Central memory CD8-positive, alpha-beta T cell (primary cell): ENCODE data around the gene PARK7.
A peak's percentile ranks its signal among the peaks of the same experiment; 100 is the strongest.
"Not testable (repeated sequence)": the region's sequence is repeated elsewhere in the genome, so short reads cannot be mapped to it uniquely, and the experiment has no call there.

Source experiments
- ATAC-seq: fragments of 150-1000 bp; cut with Tn5 transposase; replicated peaks from 2 replicates; pipeline ENCODE4 v1.10.0; 2022; ENCODE audit warnings: mild to moderate bottlenecking, moderate FRiP score, moderate number of reproducible peaks; ENCODE audit not compliant: poor library complexity, severe bottlenecking; ENCODE audit errors: extremely low read depth
- DNase-seq, 2 donors: peaks; one replicate each; pipeline ENCODE4 v3.0.0; 2021; ENCODE audit warnings: low spot score in 2 of 2
- H3K27ac Mint-ChIP-seq: one replicate; pipeline ENCODE4 v1.8.0; 2022; ENCODE audit warnings: low read depth, mild to moderate bottlenecking, moderate library complexity, mixed read lengths
- H3K27me3 Mint-ChIP-seq: one replicate; pipeline ENCODE4 v1.8.0; 2022; ENCODE audit warnings: mixed read lengths
- H3K36me3 Mint-ChIP-seq: one replicate; pipeline ENCODE4 v1.8.0; 2022; ENCODE audit warnings: mild to moderate bottlenecking, moderate library complexity, mixed read lengths; ENCODE audit not compliant: insufficient read depth
- H3K4me1 Mint-ChIP-seq: one replicate; pipeline ENCODE4 v1.8.0; 2022; ENCODE audit warnings: mixed read lengths
- H3K4me3 Mint-ChIP-seq: one replicate; pipeline ENCODE4 v1.8.0; 2022; ENCODE audit warnings: mild to moderate bottlenecking, moderate library complexity, mixed read lengths
- H3K9me3 Mint-ChIP-seq: one replicate; pipeline ENCODE4 v1.8.0; 2022; ENCODE audit warnings: mixed read lengths

Gene PARK7

DNA sequence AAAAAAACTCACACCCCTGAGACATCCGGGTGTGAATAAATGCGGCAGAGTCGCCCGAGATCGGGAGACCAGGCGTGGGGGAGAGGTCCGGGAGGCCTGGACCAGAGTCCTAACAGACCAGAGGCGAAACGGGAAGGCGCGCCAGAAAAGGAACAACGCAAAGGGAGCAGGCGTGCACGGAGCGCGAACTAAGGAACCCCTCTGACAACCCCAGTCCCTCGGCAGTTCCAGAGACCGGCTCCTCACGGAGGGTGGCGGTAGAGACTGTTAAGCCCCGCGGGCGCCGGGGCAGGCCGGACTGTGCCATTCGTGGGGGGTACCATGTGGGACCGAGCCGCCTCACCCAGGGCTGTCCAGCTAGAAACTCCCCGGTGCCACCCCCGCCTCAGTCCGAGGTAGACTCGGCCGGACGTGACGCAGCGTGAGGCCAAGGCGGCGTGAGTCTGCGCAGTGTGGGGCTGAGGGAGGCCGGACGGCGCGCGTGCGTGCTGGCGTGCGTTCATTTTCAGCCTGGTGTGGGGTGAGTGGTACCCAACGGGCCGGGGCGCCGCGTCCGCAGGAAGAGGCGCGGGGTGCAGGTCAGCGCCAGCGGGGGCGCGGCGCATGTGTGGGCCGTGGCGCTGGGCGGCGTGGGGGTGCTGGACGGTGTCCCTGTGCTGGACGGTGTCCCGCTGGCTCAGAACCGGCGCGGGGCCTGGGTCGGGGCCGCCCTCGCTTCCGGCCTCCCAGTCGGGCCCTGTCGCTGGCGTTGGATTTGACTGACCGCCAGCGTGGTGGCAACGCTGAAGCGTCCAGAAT is at the start of gene PARK7:
PARK7 (plus strand) TSS at position 496 of the 798 bp plus-strand sequence. CDS start 1,075 bp downstream, outside the sequence.
- DNase-seq (peak; percentile 98 to 100), ATAC-seq (peak; percentile 96)
- H3K36me3 Mint-ChIP-seq: peaks cover 42% of the 10 kb centered on the region
- H3K4me3 Mint-ChIP-seq: peak within 1 kb of the TSS; percentile 93
- no peaks in the 10 kb centered on the region for H3K9me3 Mint-ChIP-seq
- H3K4me1 Mint-ChIP-seq: peaks cover 63% of the 10 kb centered on the region
- H3K27me3 Mint-ChIP-seq: no peaks in the 10 kb centered on the region
- peak within 1 kb of the TSS; percentile 99 for H3K27ac Mint-ChIP-seq

DNA sequence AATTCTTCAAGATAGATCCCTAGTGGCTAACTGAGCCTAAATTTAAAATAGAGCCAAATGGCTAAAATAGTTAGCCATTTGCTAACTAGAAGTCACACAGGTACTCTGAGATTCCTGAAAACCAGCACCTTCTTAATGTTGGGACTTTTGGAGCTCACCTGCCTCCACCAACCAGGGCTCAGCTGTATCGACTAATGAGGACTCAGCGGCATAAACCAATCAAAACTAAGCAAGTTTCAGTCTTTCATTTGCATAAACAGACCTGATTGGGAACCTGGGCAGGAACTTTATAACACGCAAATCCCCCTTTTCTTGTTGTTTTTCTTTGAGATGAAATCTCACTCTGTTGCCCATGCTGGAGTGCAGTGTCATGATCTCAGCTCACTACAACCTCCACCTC is 49.4 kb upstream of the PARK7 start:
- H3K36me3 Mint-ChIP-seq: peaks cover 2% of the 10 kb centered on the region
- peak overlapping the region; percentile 93 for H3K27ac Mint-ChIP-seq
- no peaks in the 10 kb centered on the region for H3K9me3 Mint-ChIP-seq
- ATAC-seq: no peak
- DNase-seq: no peak
- H3K27me3 Mint-ChIP-seq: no peaks in the 10 kb centered on the region
- peaks cover 37% of the 10 kb centered on the region for H3K4me1 Mint-ChIP-seq
- H3K4me3 Mint-ChIP-seq: peak overlapping the region; percentile 67

DNA sequence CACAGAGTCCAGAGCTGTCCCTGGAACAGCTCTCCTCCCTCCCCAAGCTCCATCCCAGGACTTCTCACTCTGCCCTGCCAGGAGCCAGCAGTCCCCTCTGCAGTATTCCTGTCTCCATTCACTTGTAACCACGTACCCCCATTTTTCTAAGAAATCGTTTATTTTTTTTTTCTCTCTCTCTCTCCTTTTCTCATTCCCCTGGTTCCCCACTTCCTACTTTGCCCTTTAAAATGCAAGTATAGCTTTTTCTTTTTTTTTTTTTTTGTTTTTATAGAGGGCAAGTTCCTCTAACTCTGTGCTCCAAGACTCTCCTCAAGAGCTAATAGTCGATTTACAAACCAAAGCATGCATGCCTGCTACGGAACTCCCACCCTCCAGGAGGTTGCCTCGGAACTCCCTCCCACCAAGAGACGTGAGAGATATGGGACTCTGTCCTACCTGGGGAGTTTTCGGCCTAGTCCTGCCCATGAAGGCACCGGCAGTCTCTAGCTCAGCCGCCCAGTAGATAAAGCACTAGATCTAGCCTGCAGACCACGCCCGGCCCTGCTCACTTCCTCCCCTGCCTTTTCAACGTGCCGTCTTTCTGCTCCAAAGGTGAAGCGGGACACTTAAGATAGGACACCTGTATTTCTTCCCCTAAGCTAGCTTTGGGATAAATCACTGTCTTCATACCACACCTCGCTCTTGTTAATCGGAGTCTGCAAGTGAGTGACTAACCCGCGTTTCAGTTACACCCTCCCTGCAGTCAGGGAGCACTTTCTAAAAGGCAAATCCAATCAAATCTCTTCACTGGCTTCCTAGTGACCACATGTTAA is 48.6 kb upstream of the PARK7 start:
- Mint-ChIP-seq H3K27ac (peak overlapping the region; percentile 93), H3K9me3 (no peaks in the 10 kb centered on the region), H3K36me3 (peaks cover 4% of the 10 kb centered on the region), H3K27me3 (no peaks in the 10 kb centered on the region), H3K4me1 (peaks cover 40% of the 10 kb centered on the region), H3K4me3 (peak overlapping the region; percentile 67)
- DNase-seq (no peak), ATAC-seq (no peak)

DNA sequence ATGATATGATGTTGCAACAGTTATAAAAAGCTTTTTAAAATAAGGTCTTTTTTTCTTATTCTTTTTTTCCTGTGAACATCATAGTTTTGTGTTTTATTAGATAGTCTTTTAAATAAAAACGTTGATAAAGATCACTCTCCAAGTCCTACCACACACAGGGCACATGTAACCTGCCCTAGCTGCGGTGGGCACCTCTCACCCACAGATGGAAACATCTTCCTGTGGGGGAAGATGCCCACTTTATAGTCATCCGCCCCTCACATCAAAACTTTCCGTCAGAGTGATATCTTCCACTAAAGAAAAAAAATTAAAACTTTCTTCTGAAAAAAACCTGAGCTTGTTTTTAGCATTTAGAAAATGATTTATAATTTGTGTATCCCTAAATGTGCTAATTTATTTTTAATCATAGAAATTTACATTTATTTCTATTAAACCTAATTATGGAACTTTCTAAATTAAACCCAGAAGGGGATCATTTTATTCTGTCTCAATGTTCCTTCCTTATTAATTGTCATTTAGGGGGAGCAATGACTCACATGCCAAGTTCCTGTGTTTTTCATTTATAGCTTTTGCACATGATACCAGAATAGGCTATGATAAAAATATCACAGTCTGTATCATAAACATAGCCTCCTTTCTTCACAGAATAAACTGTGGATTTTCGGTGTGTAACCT is 45.5 kb upstream of the PARK7 start:
- DNase-seq: peak in 1 of 2 donors; percentile 34

DNA sequence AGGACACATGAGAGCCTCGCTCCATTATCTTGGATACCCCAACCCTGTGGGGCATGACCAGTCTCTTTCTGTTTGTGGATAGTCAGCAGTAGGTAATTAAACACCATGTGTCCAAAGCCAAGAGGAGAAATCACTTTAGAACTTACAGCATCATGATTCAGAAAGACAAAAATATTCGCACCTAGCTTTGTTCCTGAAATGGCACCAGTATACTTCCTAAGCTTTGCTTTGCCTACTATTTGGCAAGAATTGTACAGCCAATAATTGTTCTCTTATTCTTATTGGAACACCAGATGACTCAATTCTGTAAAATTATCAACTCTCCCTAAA is 45.0 kb upstream of the PARK7 start:
- H3K9me3 Mint-ChIP-seq: no peaks in the 10 kb centered on the region
- no peaks in the 10 kb centered on the region for H3K27me3 Mint-ChIP-seq
- H3K4me1 Mint-ChIP-seq: peaks cover 37% of the 10 kb centered on the region
- peaks cover 4% of the 10 kb centered on the region for H3K36me3 Mint-ChIP-seq
- DNase-seq (no peak), ATAC-seq (no peak)
- peak overlapping the region; percentile 9 for H3K27ac Mint-ChIP-seq
- no peak overlapping the region for H3K4me3 Mint-ChIP-seq

More for the DNA sequence above, 45.5 kb upstream of the PARK7 start:
- H3K27me3 Mint-ChIP-seq: no peaks in the 10 kb centered on the region
- peaks cover 39% of the 10 kb centered on the region for H3K4me1 Mint-ChIP-seq
- peak overlapping the region; percentile 9 for H3K27ac Mint-ChIP-seq
- peaks cover 4% of the 10 kb centered on the region for H3K36me3 Mint-ChIP-seq
- H3K4me3 Mint-ChIP-seq: peak overlapping the region; percentile 14
- ATAC-seq: peak; percentile 88
- H3K9me3 Mint-ChIP-seq: no peaks in the 10 kb centered on the region

DNA sequence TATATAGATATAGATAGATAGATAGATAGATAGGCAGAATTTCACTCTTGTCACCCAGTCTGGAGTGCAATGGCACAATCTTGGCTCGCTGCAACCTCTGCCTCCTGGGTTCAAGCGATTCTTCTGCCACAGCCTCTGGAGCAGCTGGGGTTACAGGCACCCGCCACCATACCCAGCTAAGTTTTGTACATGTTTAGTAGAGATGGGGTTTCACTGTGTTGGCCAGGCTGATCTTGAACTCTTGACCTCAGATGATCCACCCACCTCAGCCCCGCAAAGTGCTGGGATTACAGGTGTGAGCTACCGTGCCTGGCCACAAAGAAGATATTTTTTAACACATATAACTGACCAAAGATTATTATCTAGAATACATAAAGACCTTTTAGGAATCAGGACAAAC is 43.5 kb upstream of the PARK7 start:
- not testable (repeated sequence) for H3K9me3 Mint-ChIP-seq, H3K4me3 Mint-ChIP-seq, H3K36me3 Mint-ChIP-seq, ATAC-seq, H3K27ac Mint-ChIP-seq, DNase-seq, H3K27me3 Mint-ChIP-seq
- H3K4me1 Mint-ChIP-seq: peaks cover 30% of the 10 kb centered on the region

DNA sequence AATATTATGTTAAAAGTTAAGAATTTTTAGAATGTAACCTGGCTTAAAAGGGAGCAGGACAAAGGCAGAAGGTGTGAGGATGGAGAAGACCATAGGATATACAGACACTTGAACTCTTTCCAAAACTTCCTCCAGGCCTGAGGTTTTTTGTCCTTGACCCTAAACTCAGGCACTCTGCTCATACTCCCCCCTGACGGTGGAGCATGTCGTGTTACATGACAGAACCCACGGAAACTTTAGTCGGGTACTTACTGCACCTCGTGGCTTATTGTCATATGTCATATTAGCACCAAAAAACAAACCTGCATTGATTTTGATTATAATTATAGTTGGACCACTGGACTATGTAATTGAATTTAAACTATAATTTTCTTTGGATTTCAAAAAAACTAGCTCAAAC is 41.6 kb upstream of the PARK7 start:
- H3K4me3 Mint-ChIP-seq: no peak overlapping the region
- no peak overlapping the region for H3K27ac Mint-ChIP-seq
- H3K9me3 Mint-ChIP-seq: no peaks in the 10 kb centered on the region
- peaks cover 5% of the 10 kb centered on the region for H3K36me3 Mint-ChIP-seq
- peaks cover 20% of the 10 kb centered on the region for H3K4me1 Mint-ChIP-seq
- DNase-seq (no peak), ATAC-seq (no peak)
- no peaks in the 10 kb centered on the region for H3K27me3 Mint-ChIP-seq

DNA sequence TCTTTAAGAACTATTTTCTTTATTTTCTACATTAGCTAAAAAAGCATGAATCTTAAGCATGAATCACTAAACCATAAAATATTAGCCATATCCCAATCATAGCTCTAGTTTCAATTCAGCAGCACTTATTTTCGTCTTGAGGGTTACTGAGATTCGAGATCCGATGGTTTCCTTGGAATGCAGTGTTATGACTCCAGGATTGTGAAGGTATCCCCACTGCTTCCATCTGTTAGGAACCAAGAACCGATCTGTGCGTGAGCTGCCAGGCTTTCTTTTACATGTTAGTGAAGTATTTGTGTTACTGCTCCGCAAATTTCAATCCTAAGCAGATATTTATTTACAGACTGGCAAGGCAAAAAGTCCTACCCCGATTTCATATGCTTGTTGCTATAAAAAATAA is 39.7 kb upstream of the PARK7 start:
- no peaks in the 10 kb centered on the region for H3K27me3 Mint-ChIP-seq
- DNase-seq (no peak), ATAC-seq (no peak)
- peaks cover 13% of the 10 kb centered on the region for H3K4me1 Mint-ChIP-seq
- no peak overlapping the region for H3K4me3 Mint-ChIP-seq
- no peak overlapping the region for H3K27ac Mint-ChIP-seq
- no peaks in the 10 kb centered on the region for H3K9me3 Mint-ChIP-seq
- H3K36me3 Mint-ChIP-seq: peaks cover 7% of the 10 kb centered on the region

DNA sequence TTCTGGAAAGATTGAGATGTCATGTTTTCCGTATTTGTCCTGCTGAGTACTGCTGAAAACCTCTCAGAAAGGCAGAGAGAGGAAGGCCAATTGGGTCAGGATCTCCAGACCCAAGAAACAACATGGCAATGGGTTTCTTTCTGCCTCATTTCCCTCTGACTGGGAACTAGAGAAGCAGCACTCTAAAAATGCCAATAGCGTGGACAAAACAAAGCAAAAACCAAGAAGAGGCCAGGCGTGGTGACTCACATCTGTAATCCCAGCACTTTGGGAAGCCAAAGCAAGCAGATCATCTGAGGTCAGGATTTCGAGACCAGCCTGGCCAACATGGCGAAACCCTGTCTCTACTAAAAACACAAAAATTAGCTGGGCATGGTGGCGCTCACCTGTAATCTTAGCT is 39.2 kb upstream of the PARK7 start:
- Mint-ChIP-seq H3K4me3 (no peak overlapping the region), H3K27me3 (no peaks in the 10 kb centered on the region), H3K27ac (no peak overlapping the region), H3K9me3 (no peaks in the 10 kb centered on the region), H3K4me1 (peaks cover 13% of the 10 kb centered on the region), H3K36me3 (peaks cover 5% of the 10 kb centered on the region)
- ATAC-seq (no peak), DNase-seq (no peak)

DNA sequence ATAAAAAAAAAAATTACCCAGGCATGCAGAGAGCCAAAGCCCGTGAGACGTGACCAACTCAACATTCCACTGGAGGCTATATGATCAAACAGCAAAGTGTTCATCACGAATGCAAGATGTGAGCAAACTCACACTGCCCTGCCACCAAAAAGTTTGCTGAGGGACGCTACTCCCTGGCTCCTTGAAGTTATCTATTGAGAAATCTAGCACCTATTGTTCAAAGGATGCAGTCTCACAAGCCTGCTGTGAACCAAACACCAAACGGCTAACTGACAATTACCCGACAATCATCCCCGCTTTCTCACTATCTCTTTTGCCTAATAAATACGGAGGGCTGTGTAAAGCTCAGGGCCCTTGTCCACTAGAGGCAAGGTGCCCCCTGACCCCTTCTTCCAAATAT is 34.5 kb upstream of the PARK7 start:
- peak in 1 of 2 donors; percentile 18 for DNase-seq
- not testable (repeated sequence) for H3K27me3 Mint-ChIP-seq, H3K36me3 Mint-ChIP-seq, H3K27ac Mint-ChIP-seq, H3K9me3 Mint-ChIP-seq, H3K4me3 Mint-ChIP-seq
- peak; percentile 21 for ATAC-seq
- peaks cover 49% of the 10 kb centered on the region for H3K4me1 Mint-ChIP-seq

DNA sequence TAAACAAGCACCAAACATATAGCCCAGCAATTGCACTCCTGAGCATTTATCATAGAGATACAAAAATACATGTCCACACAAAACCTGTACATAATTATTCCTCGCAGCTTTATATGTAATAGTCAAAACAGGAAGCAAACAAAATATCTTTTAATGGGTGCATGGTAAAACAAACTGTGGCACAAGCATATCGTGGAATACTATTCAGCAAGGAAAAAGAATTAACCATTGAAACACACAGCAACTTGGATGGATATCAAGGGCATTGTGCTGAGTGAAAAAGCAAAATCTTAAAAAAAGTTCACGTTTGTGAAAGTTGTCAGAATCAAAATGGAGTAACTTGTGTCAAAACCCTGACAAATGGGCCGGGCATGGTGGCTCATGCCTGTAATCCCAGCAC is 33.3 kb upstream of the PARK7 start:
- no peak overlapping the region for H3K4me3 Mint-ChIP-seq
- DNase-seq (no peak), ATAC-seq (no peak)
- no peaks in the 10 kb centered on the region for H3K27me3 Mint-ChIP-seq
- peaks cover 49% of the 10 kb centered on the region for H3K4me1 Mint-ChIP-seq
- peaks cover 7% of the 10 kb centered on the region for H3K36me3 Mint-ChIP-seq
- H3K27ac Mint-ChIP-seq: no peak overlapping the region
- no peaks in the 10 kb centered on the region for H3K9me3 Mint-ChIP-seq

DNA sequence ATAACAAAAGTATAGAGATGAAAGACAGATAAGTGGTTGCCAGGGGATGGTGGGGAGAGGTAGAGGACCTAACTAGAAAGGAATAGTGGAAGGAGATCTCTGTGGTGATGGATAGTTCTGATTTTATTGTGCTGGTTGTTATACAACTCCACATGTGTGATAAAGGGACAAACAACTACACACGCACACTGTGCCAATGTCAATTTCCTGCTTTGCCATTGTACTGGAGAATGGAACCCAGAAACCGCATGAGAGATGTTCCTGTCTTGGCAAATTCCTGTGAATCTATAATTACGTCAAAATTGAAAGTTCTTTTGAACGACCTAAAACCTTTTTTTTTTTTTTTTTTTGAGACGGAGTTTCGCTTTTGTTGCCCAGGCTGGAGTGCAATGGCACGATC is 31.9 kb upstream of the PARK7 start:
- Mint-ChIP-seq H3K27ac (peak overlapping the region; percentile 89), H3K36me3 (peaks cover 10% of the 10 kb centered on the region)

More for the DNA sequence above, 31.9 kb upstream of the PARK7 start:
- H3K4me1 Mint-ChIP-seq: peaks cover 49% of the 10 kb centered on the region
- no peaks in the 10 kb centered on the region for H3K27me3 Mint-ChIP-seq
- DNase-seq (no peak), ATAC-seq (no peak)
- no peaks in the 10 kb centered on the region for H3K9me3 Mint-ChIP-seq
- peak overlapping the region; percentile 75 for H3K4me3 Mint-ChIP-seq
